Caco-2 (cell line): Measurements from ENCODE around the gene ARL3. TPM values are rescaled to one million over a fixed set of nuclear protein-coding genes. Genes with fewer than 3 reads are reported as not detected.

Experiments
- BruUV-seq: library from RNA; stranded (reverse); fragments of 400-500 nt; replicated peaks from 2 replicates; lab custom pipeline; 2021; lab: Mats Ljungman, UMichigan
- CTCF ChIA-PET: fragments of 300-600 bp; sonication (Branson Sonifier 250); formaldehyde crosslinking; loops from one replicate; lab custom pipeline; 2022; ENCODE audit warnings: antibody characterized with exemption; lab: Charles Lee
- POLR2A ChIA-PET: fragments of 300-600 bp; sonication (Branson Sonifier 250); formaldehyde crosslinking; loops from one replicate; lab custom pipeline; 2022; ENCODE audit warnings: antibody characterized with exemption; lab: Charles Lee
- DNase-seq, 2 experiments: peaks; one replicate each; pipeline versions ENCODE4 v3.0.0 to v3.0.0-alpha.2; 2020 to 2022
- H3K27me3 ChIP-seq: replicated peaks from 2 replicates; pipeline ENCODE4 v1.6.0; 2011; ENCODE audit warnings: low read length; ENCODE audit not compliant: control insufficient read depth, insufficient read depth
- H3K36me3 ChIP-seq: 2 replicates; pipeline ENCODE4 v1.5.1; 2011; ENCODE audit warnings: low read length; ENCODE audit not compliant: control insufficient read depth, insufficient read depth
- H3K4me1 ChIP-seq: fragments of 250-450 bp; sonication (Bioruptor Pico); 2 replicates; pipeline ENCODE4 v1.5.1; 2020; ENCODE audit warnings: mild to moderate bottlenecking
- H3K4me3 ChIP-seq: 2 replicates; pipeline ENCODE4 v1.5.1; 2011; ENCODE audit warnings: low read depth, mild to moderate bottlenecking, control low read depth, low read length
- H3K9me3 ChIP-seq: fragments of 250-450 bp; sonication (Bioruptor Pico); 2 replicates; pipeline ENCODE4 v1.5.1; 2020; ENCODE audit warnings: mild to moderate bottlenecking, moderate library complexity
- H3K27ac Mint-ChIP-seq: one replicate; pipeline ENCODE4 v1.8.0; 2022; ENCODE audit warnings: mixed read lengths; ENCODE audit not compliant: unreplicated experiment
- H3K27me3 Mint-ChIP-seq: one replicate; pipeline ENCODE4 v1.8.0; 2022; ENCODE audit warnings: mixed read lengths; ENCODE audit not compliant: insufficient read depth, unreplicated experiment
- H3K36me3 Mint-ChIP-seq: one replicate; pipeline ENCODE4 v1.8.0; 2022; ENCODE audit warnings: mild to moderate bottlenecking, mixed read lengths; ENCODE audit not compliant: insufficient read depth, unreplicated experiment
- H3K4me1 Mint-ChIP-seq: one replicate; pipeline ENCODE4 v1.8.0; 2022; ENCODE audit warnings: low read depth, mixed read lengths; ENCODE audit not compliant: unreplicated experiment
- H3K4me3 Mint-ChIP-seq: one replicate; pipeline ENCODE4 v1.8.0; 2022; ENCODE audit warnings: mild to moderate bottlenecking, moderate library complexity, mixed read lengths; ENCODE audit not compliant: unreplicated experiment
- H3K9me3 Mint-ChIP-seq: one replicate; pipeline ENCODE4 v1.8.0; 2022; ENCODE audit warnings: mixed read lengths; ENCODE audit not compliant: unreplicated experiment
- CTCF ChIP-seq, 2 experiments: fragments of 200-600 bp in 1 of 2; IDR thresholded peaks; 1 replicate in 1 of 2; 2 replicates in 1 of 2; pipeline versions ENCODE4 v1.5.1 to v1.8.0; 2011 to 2022; ENCODE audit warnings: antibody characterized with exemption in 1 of 2, control low read depth in 1 of 2, inconsistent platforms in 1 of 2, low read depth in 1 of 2, low read length in 1 of 2, mild to moderate bottlenecking in 1 of 2, moderate library complexity in 1 of 2; ENCODE audit not compliant: insufficient read depth in 1 of 2, severe bottlenecking in 1 of 2, unreplicated experiment in 1 of 2
- intact Hi-C: fragments of 100-400 bp; cut with micrococcal nuclease; formaldehyde crosslinking; loops from one replicate; pipeline ENCODE4 v1.10.0; 2022; ENCODE audit not compliant: unreplicated experiment
- total RNA-seq: library from RNA; stranded (reverse); gene quantifications from 2 replicates; pipeline ENCODE4 v1.2.3, GENCODE V29; 2022

ARL3 gene
- total RNA-seq, 1 experiment from 2014 or later, result 7.8 TPM

GRCh38 chr10:102675666-102676533 is 38.3 kb downstream of the ARL3 start:
- H3K4me3 ChIP-seq, result no peak overlapping the region

GRCh38 chr10:102675011-102675665 is 39.1 kb downstream of the ARL3 start:
- H3K27me3 ChIP-seq, result no peaks in the 10 kb centered on the region
- no TSS peak for BruUV-seq
- ChIA-PET CTCF (interaction anchor here (0.7 kb wide), 1 partner anchor 11 kb away, joined by 4 read pairs; no protein-coding TSS in a partner anchor), POLR2A (no interaction called here)
- intact Hi-C loops, result no loop called here
- Mint-ChIP-seq H3K9me3 (no peaks in the 10 kb centered on the region), H3K4me1 (no peaks in the 10 kb centered on the region), H3K27me3 (no peaks in the 10 kb centered on the region), H3K27ac (no peak overlapping the region), H3K36me3 (no peaks in the 10 kb centered on the region), H3K4me3 (no peak overlapping the region)
- DNase-seq, result no peak
- no peaks in the 10 kb centered on the region for H3K36me3 ChIP-seq
- no peaks in the 10 kb centered on the region for H3K9me3 ChIP-seq
- no peaks in the 10 kb centered on the region; the same call in 1 of the 2 replicates for H3K4me1 ChIP-seq
- TF ChIP-seq CTCF (IDR thresholded peaks at IDR 0.05; ENCODE audit: insufficient read depth in 1 of 2, low read depth in 1 of 2, low read length in 1 of 2, severe bottlenecking in 1 of 2, unreplicated experiment in 1 of 2), result no peak
- H3K4me3 ChIP-seq, result no peak overlapping the region

More at GRCh38 chr10:102675666-102676533, 38.3 kb downstream of the ARL3 start:
- H3K36me3 ChIP-seq, result no peaks in the 10 kb centered on the region
- no peak for TF ChIP-seq CTCF (IDR thresholded peaks at IDR 0.05; ENCODE audit: insufficient read depth in 1 of 2, low read depth in 1 of 2, low read length in 1 of 2, severe bottlenecking in 1 of 2, unreplicated experiment in 1 of 2)
- Mint-ChIP-seq H3K9me3 (no peaks in the 10 kb centered on the region), H3K4me1 (no peaks in the 10 kb centered on the region), H3K27ac (no peak overlapping the region), H3K4me3 (no peak overlapping the region), H3K36me3 (no peaks in the 10 kb centered on the region), H3K27me3 (no peaks in the 10 kb centered on the region)
- intact Hi-C loops, result no loop called here
- no peak for DNase-seq
- ChIA-PET CTCF (interaction anchor here (0.7 kb wide), 1 partner anchor 11 kb away, joined by 4 read pairs; no protein-coding TSS in a partner anchor), POLR2A (no interaction called here)
- no TSS peak for BruUV-seq
- H3K27me3 ChIP-seq, result no peaks in the 10 kb centered on the region
- no peaks in the 10 kb centered on the region for H3K9me3 ChIP-seq
- H3K4me1 ChIP-seq, result no peaks in the 10 kb centered on the region; the same call in 1 of the 2 replicates

- no peak overlapping the region for H3K27ac Mint-ChIP-seq
- intact Hi-C loops, result no loop called here
- no peaks in the 10 kb centered on the region for H3K4me1 Mint-ChIP-seq
- no peaks in the 10 kb centered on the region for H3K27me3 Mint-ChIP-seq
- BruUV-seq, result no TSS peak
- no peak for TF ChIP-seq CTCF (IDR thresholded peaks at IDR 0.05; ENCODE audit: insufficient read depth in 1 of 2, low read depth in 1 of 2, low read length in 1 of 2, severe bottlenecking in 1 of 2, unreplicated experiment in 1 of 2)
- Histone ChIP-seq H3K27me3 (no peaks in the 10 kb centered on the region), H3K4me1 (peaks cover 3% of the 10 kb centered on the region; the same call in 1 of the 2 replicates), H3K36me3 (no peaks in the 10 kb centered on the region), H3K9me3 (no peaks in the 10 kb centered on the region), H3K4me3 (no peak overlapping the region)
- DNase-seq, result no peak
- no peaks in the 10 kb centered on the region for H3K9me3 Mint-ChIP-seq
- H3K36me3 Mint-ChIP-seq, result no peaks in the 10 kb centered on the region
- no peak overlapping the region for H3K4me3 Mint-ChIP-seq
- ChIA-PET POLR2A (no interaction called here), CTCF (no interaction called here)
Observed at GRCh38 chr10:102674566-102674965, 39.6 kb downstream of the ARL3 start.
